ENCODE results near the gene SLC35F6. TPM values are rescaled to one million over a fixed set of nuclear protein-coding genes. Genes with fewer than 3 reads are reported as not detected.

SLC35F6 gene
- total and polyA plus RNA-seq, 2 donors (not counting 3 experiments of a cell fraction or from before 2014, with no cell fraction given), result 34.6 to 39.8 TPM

- no TSS peak for BruUV-seq (replicated peaks)
- no peaks in the 10 kb centered on the region for H4K20me1 ChIP-seq (replicated peaks; ENCODE audit: control insufficient read depth, extremely low read depth, insufficient read depth, low read length)
- FAIRE-seq (no peak), DNase-seq (ENCODE audit: low read depth, low spot score) (peak; percentile 6)
- TF ChIP-seq MYC (IDR thresholded peaks at IDR 0.05; ENCODE audit: low read depth, low read length), result no peak
- no peak for TF ChIP-seq POLR2AphosphoS5 (IDR thresholded peaks at IDR 0.05; ENCODE audit: insufficient read depth, low read depth, low read length)
- no peak for TF ChIP-seq MAX (IDR thresholded peaks at IDR 0.05; ENCODE audit: insufficient read depth, insufficient read length)
- TF ChIP-seq POLR2A (IDR thresholded peaks at IDR 0.05; ENCODE audit: low read depth, low read length), result no peak
- no peak for TF ChIP-seq JUN (IDR thresholded peaks at IDR 0.05; ENCODE audit: borderline replicate concordance, insufficient read depth, insufficient read length, low read depth)
- TF ChIP-seq EZH2 (IDR thresholded peaks at IDR 0.05; ENCODE audit: borderline replicate concordance, low read depth, low read length, severe bottlenecking), result no peak
- TF ChIP-seq GATA2 (IDR thresholded peaks at IDR 0.05; ENCODE audit: insufficient read depth, insufficient read length, low read depth, low read length), result no peak
- TF ChIP-seq CTCF (IDR thresholded peaks at IDR 0.05; ENCODE audit: extremely low read depth in 1 of 2, insufficient read depth in 1 of 2, low read depth in 1 of 2, low read length in 2 of 2), result no peak
- TF ChIP-seq FOS (IDR thresholded peaks at IDR 0.05; ENCODE audit: borderline replicate concordance, insufficient read depth, low read length), result no peak
- H3K27ac ChIP-seq (ENCODE audit: insufficient read depth, low read depth, low read length), result no peak overlapping the region
- no peaks in the 10 kb centered on the region for H3K79me2 ChIP-seq (ENCODE audit: control insufficient read depth, insufficient read depth, low read length)
- no peaks in the 10 kb centered on the region for H3K9me3 ChIP-seq (replicated peaks; ENCODE audit: control insufficient read depth, insufficient read depth, low read length)
- dilution Hi-C loops (cut with MboI; ENCODE audit: extremely low pct_ligation_motif_present, low sequenced_read_pairs) (no loop called here), intact Hi-C loops (cut with micrococcal nuclease) (no loop called here)
- no peak overlapping the region for H3K9ac ChIP-seq (replicated peaks; ENCODE audit: extremely low read depth, insufficient read depth, low read length)
- peaks cover 4% of the 10 kb centered on the region for H3K4me1 ChIP-seq (ENCODE audit: control insufficient read depth, extremely low read depth, insufficient read depth, low read length)
- ChIA-PET CTCF (interaction anchor here (1.2 kb wide), 1 partner anchor 21 kb away, joined by 5 read pairs; no protein-coding TSS in a partner anchor), POLR2A (no interaction called here)
- no peak overlapping the region for H3K4me2 ChIP-seq (ENCODE audit: insufficient read depth, low read length)
- H3K27me3 ChIP-seq (ENCODE audit: control insufficient read depth in 2 of 2, insufficient read depth in 2 of 2, low read length in 2 of 2), result peaks cover 0 to 4% of the 10 kb centered on the region in 2 experiments
- H3K9me1 ChIP-seq (replicated peaks; ENCODE audit: control insufficient read depth, extremely low read depth, insufficient read depth, low read length), result no peaks in the 10 kb centered on the region
- H3K4me3 ChIP-seq (replicated peaks in 1 of 3; ENCODE audit: insufficient read depth in 1 of 3, low read depth in 1 of 3, low read length in 3 of 3), result no peak overlapping the region
- no peaks in the 10 kb centered on the region for H3K36me3 ChIP-seq (ENCODE audit: control insufficient read depth in 2 of 2, extremely low read depth in 1 of 2, insufficient read depth in 2 of 2, low read length in 2 of 2)
- no peak overlapping the region for H2AFZ ChIP-seq (ENCODE audit: low read depth, low read length)
Observed at GRCh38 chr2:26723991-26724750, 39.9 kb upstream of the SLC35F6 start.

All from endothelial cell of umbilical vein (primary cell).